H1 (cell line): ENCODE measurements around the gene ABCB10.

Source experiments
- CEBPB ChIP-seq: IDR thresholded peaks from 2 replicates; pipeline ENCODE4 v1.6.1; 2012; ENCODE audit warnings: low read depth, low read length
- CHD2 ChIP-seq: IDR thresholded peaks from 2 replicates; pipeline ENCODE4 v1.6.1; 2012; ENCODE audit warnings: low read length, improper control_type of control experiment
- EP300 ChIP-seq, 2 experiments: IDR thresholded peaks; 1 replicate in 1 of 2; 2 replicates in 1 of 2; pipeline ENCODE4 v1.6.1; 2011 to 2012; ENCODE audit warnings: low read depth in 2 of 2, low read length in 2 of 2, mild to moderate bottlenecking in 2 of 2, borderline replicate concordance in 1 of 2, inconsistent platforms in 1 of 2, moderate library complexity in 1 of 2
- EZH2 ChIP-seq: fragments of 200-600 bp; sonication (generic); IDR thresholded peaks from 2 replicates; pipeline ENCODE4 v1.7.1; 2012; ENCODE audit warnings: low read depth, mild to moderate bottlenecking, moderate library complexity, low read length, inconsistent platforms; ENCODE audit not compliant: severe bottlenecking
- MAX ChIP-seq: IDR thresholded peaks from 2 replicates; pipeline ENCODE4 v1.6.1; 2012; ENCODE audit warnings: inconsistent platforms
- POLR2A ChIP-seq, 2 experiments: IDR thresholded peaks; 1 replicate in 1 of 2; 2 replicates in 1 of 2; pipeline ENCODE4 v1.6.1; 2011; ENCODE audit warnings: low read depth in 2 of 2, low read length in 2 of 2, mild to moderate bottlenecking in 2 of 2; ENCODE audit errors: control extremely low read depth in 1 of 2
- POLR2AphosphoS5 ChIP-seq: IDR thresholded peaks from 2 replicates; pipeline ENCODE4 v1.6.1; 2011; ENCODE audit warnings: low read depth, low read length
- RFX5 ChIP-seq: IDR thresholded peaks from 2 replicates; pipeline ENCODE4 v1.6.1; 2011; ENCODE audit warnings: low read depth, low read length, improper control_type of control experiment, borderline replicate concordance
- SUZ12 ChIP-seq: fragments of 200-600 bp; sonication (generic); IDR thresholded peaks from 2 replicates; pipeline ENCODE4 v1.6.1; 2012; ENCODE audit warnings: mild to moderate bottlenecking, inconsistent platforms, low read length, moderate library complexity, mixed read lengths
- TBP ChIP-seq: IDR thresholded peaks from 2 replicates; pipeline ENCODE4 v1.6.1; 2011; ENCODE audit warnings: low read depth, low read length, improper control_type of control experiment
- ZNF274 ChIP-seq: IDR thresholded peaks from 2 replicates; pipeline ENCODE4 v1.7.0; 2012; ENCODE audit warnings: low read length, borderline replicate concordance; ENCODE audit errors: extremely low read depth
- TF ChIP-seq, protein P1 (sequence below), 3 experiments: IDR thresholded peaks; 1 replicate in 2 of 3; 2 replicates in 1 of 3; pipeline versions ENCODE4 v1.5.1 to v1.6.1; 2011; ENCODE audit warnings: low read length in 3 of 3, mild to moderate bottlenecking in 3 of 3, inconsistent platforms in 2 of 3, low read depth in 1 of 3, moderate library complexity in 1 of 3; ENCODE audit not compliant: insufficient read depth in 1 of 3; ENCODE audit errors: control extremely low read depth in 1 of 3

DNA sequence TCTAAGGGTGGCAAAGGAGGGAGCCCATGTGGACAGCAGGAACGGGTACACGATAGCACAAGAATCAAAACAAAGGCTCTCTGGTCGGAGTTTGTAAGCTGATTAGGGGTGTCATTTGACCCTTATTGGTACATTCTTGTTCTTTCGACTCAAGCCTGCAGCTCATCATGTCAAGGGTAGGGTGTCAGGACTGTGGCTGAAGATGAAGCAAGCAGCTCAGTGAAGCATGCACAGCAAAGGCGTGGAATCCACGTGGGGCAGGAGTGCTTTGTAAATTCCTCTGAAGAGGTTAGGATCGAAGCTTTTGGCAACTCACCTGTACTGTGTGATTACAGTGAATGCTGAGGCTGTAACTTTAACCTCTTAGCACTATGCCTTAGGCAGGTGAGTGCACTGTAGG is 4.7 kb upstream of the ABCB10 start:
- TF ChIP-seq, protein P1, sequence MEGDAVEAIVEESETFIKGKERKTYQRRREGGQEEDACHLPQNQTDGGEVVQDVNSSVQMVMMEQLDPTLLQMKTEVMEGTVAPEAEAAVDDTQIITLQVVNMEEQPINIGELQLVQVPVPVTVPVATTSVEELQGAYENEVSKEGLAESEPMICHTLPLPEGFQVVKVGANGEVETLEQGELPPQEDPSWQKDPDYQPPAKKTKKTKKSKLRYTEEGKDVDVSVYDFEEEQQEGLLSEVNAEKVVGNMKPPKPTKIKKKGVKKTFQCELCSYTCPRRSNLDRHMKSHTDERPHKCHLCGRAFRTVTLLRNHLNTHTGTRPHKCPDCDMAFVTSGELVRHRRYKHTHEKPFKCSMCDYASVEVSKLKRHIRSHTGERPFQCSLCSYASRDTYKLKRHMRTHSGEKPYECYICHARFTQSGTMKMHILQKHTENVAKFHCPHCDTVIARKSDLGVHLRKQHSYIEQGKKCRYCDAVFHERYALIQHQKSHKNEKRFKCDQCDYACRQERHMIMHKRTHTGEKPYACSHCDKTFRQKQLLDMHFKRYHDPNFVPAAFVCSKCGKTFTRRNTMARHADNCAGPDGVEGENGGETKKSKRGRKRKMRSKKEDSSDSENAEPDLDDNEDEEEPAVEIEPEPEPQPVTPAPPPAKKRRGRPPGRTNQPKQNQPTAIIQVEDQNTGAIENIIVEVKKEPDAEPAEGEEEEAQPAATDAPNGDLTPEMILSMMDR (IDR thresholded peaks at IDR 0.05; ENCODE audit: control extremely low read depth in 1 of 3, insufficient read depth in 1 of 3, low read depth in 1 of 3, low read length in 3 of 3), result no peak
- no peak for TF ChIP-seq POLR2A (IDR thresholded peaks at IDR 0.05; ENCODE audit: control extremely low read depth in 1 of 2, low read depth in 2 of 2, low read length in 2 of 2)
- TF ChIP-seq EZH2, result no peak
- peak; percentile 68 for TF ChIP-seq MAX
- no peak for TF ChIP-seq EP300 (IDR thresholded peaks at IDR 0.05; ENCODE audit: borderline replicate concordance in 1 of 2, low read depth in 2 of 2, low read length in 2 of 2)
- TF ChIP-seq TBP, result no peak
- no peak for TF ChIP-seq RFX5
- TF ChIP-seq ZNF274, result no peak
- no peak for TF ChIP-seq SUZ12
- TF ChIP-seq CEBPB, result no peak
- no peak for TF ChIP-seq CHD2
- no peak for TF ChIP-seq POLR2AphosphoS5
